B cell (primary cell): ENCODE results near the gene CMC4. TPM values are rescaled to one million over a fixed set of nuclear protein-coding genes. Genes with fewer than 3 reads are reported as not detected.

Experiments
- ATAC-seq: fragments of 200-7000 bp; cut with Tn5 transposase; one replicate; pipeline ENCODE4 v1.10.0; 2021; ENCODE audit warnings: low read depth, mild to moderate bottlenecking, moderate number of reproducible peaks, moderate library complexity
- CTCF ChIA-PET: fragments of 350-600 bp; sonication (Branson Sonifier 250); formaldehyde crosslinking; loops from one replicate; lab custom pipeline; 2021; ENCODE audit warnings: antibody characterized with exemption, inconsistent platforms; lab: Charles Lee
- POLR2A ChIA-PET: fragments of 350-600 bp; sonication (Branson Sonifier 250); formaldehyde crosslinking; loops from one replicate; lab custom pipeline; 2021; ENCODE audit warnings: antibody characterized with exemption; lab: Charles Lee
- DNase-seq: peaks from one replicate; pipeline ENCODE4 v3.0.0; 2013
- H2AFZ ChIP-seq: 2 replicates; pipeline ENCODE4 v1.6.1; 2012; ENCODE audit warnings: mild to moderate bottlenecking, low read depth, low read length; ENCODE audit not compliant: insufficient read depth, poor library complexity, severe bottlenecking
- H3K27ac ChIP-seq, 2 donors: 1 replicate in 1 of 2; 2 replicates in 1 of 2; pipeline ENCODE4 v1.5.1; 2012 to 2013; ENCODE audit warnings: low read length in 2 of 2, mild to moderate bottlenecking in 2 of 2, moderate library complexity in 1 of 2
- H3K27me3 ChIP-seq, 4 experiments: fragments of 200-600 bp in 1 of 4; sonication (generic) in 1 of 4; replicated peaks in 1 of 4; 1 replicate in 2 of 4; 2 replicates in 2 of 4; pipeline versions ENCODE4 v1.6.1 to v1.7.0; 2013 to 2016; ENCODE audit warnings: low read length in 3 of 4, mild to moderate bottlenecking in 2 of 4, mixed read lengths in 1 of 4, moderate library complexity in 1 of 4; ENCODE audit not compliant: insufficient read depth in 4 of 4, control insufficient read depth in 3 of 4; ENCODE audit errors: control extremely low read depth in 1 of 4
- H3K36me3 ChIP-seq, 2 experiments: replicated peaks in 1 of 2; 1 replicate in 1 of 2; 2 replicates in 1 of 2; pipeline versions ENCODE4 v1.6.1 to v1.7.1; 2013; ENCODE audit warnings: low read length in 1 of 2; ENCODE audit not compliant: insufficient read depth in 2 of 2, control insufficient read depth in 1 of 2; ENCODE audit errors: control extremely low read depth in 1 of 2, extremely low read depth in 1 of 2
- H3K4me1 ChIP-seq, 2 donors: fragments of 200-600 bp in 1 of 2; sonication (generic) in 1 of 2; 1 replicate in 1 of 2; 2 replicates in 1 of 2; pipeline versions ENCODE4 v1.5.1 to v1.6.1; 2013 to 2017; ENCODE audit warnings: low read length in 2 of 2; ENCODE audit not compliant: control insufficient read depth in 2 of 2, insufficient read depth in 2 of 2
- H3K4me2 ChIP-seq: replicated peaks from 2 replicates; pipeline ENCODE3; 2012; ENCODE audit warnings: mild to moderate bottlenecking, low read depth, low read length; ENCODE audit not compliant: poor library complexity, severe bottlenecking
- H3K4me3 ChIP-seq, 5 experiments: fragments of 200-600 bp in 1 of 5; sonication (generic) in 1 of 5; 1 replicate in 3 of 5; 2 replicates in 2 of 5; pipeline versions ENCODE4 v1.5.1 to v1.7.0; 2011 to 2016; ENCODE audit warnings: low read length in 4 of 5, mild to moderate bottlenecking in 4 of 5, low read depth in 2 of 5, control low read depth in 1 of 5, moderate library complexity in 1 of 5; ENCODE audit not compliant: insufficient read depth in 1 of 5; ENCODE audit errors: control extremely low read depth in 1 of 5, extremely low read depth in 1 of 5
- H3K79me2 ChIP-seq: fragments of 200-600 bp; sonication (generic); one replicate; pipeline ENCODE4 v1.6.0; 2016; ENCODE audit warnings: low read length; ENCODE audit not compliant: control insufficient read depth, insufficient read depth
- H3K9ac ChIP-seq: fragments of 200-600 bp; sonication (generic); 2 replicates; pipeline ENCODE4 v1.6.1; 2017; ENCODE audit warnings: mild to moderate bottlenecking, low read length, moderate library complexity
- H3K9me3 ChIP-seq, 3 donors: one replicate each; pipeline versions ENCODE4 v1.6.1 to v1.7.1; 2013; ENCODE audit warnings: low read length in 2 of 3; ENCODE audit not compliant: control insufficient read depth in 2 of 3, insufficient read depth in 1 of 3; ENCODE audit errors: control extremely low read depth in 1 of 3
- H4K20me1 ChIP-seq: 2 replicates; pipeline ENCODE4 v1.6.0; 2012; ENCODE audit warnings: mild to moderate bottlenecking, low read length; ENCODE audit not compliant: insufficient read depth, control insufficient read depth, poor library complexity, severe bottlenecking
- H3K27ac Mint-ChIP-seq: one replicate; pipeline ENCODE4 v1.8.0; 2021; ENCODE audit warnings: mixed read lengths
- H3K27me3 Mint-ChIP-seq: one replicate; pipeline ENCODE4 v1.8.0; 2021; ENCODE audit warnings: mixed read lengths
- H3K4me1 Mint-ChIP-seq: one replicate; pipeline ENCODE4 v1.8.0; 2021; ENCODE audit warnings: mixed read lengths
- H3K4me3 Mint-ChIP-seq: one replicate; pipeline ENCODE4 v1.8.0; 2021; ENCODE audit warnings: mixed read lengths
- H3K9me3 Mint-ChIP-seq: one replicate; pipeline ENCODE4 v1.8.0; 2022; ENCODE audit warnings: mixed read lengths; ENCODE audit not compliant: insufficient read depth
- EZH2 ChIP-seq: IDR thresholded peaks from 2 replicates; pipeline ENCODE4 v1.6.1; 2012; ENCODE audit warnings: borderline replicate concordance, low read depth, mild to moderate bottlenecking, moderate library complexity, low read length; ENCODE audit not compliant: insufficient read depth, poor library complexity, severe bottlenecking
- WGBS: methylation state at CpG from one replicate; pipeline ENCODE4 v1.1.5; 2013; ENCODE audit warnings: missing lambda C conversion rate; ENCODE audit not compliant: insufficient coverage; 5-methylcytosine and 5-hydroxymethylcytosine counted together
- intact Hi-C: fragments of 100-400 bp; cut with micrococcal nuclease; formaldehyde crosslinking; loops from one replicate; pipeline ENCODE4 v1.10.0; 2022
- polyA plus RNA-seq: library from polyadenylated mRNA; depleted of rRNA; stranded (reverse); fragments of >200 nt; gene quantifications from 2 replicates; pipeline ENCODE4 v1.2.3, GENCODE V29; 2012
- total RNA-seq, 2 donors: library from RNA; stranded (reverse); fragments of 120-200 nt in 1 of 2; gene quantifications; 1 replicate in 1 of 2; 2 replicates in 1 of 2; pipeline versions ENCODE4 v1.2.3 to v1.2.4, GENCODE V29; 2013 to 2022
- TF ChIP-seq, protein P1 (sequence below): fragments of 200-600 bp; IDR thresholded peaks from one replicate; pipeline ENCODE4 v1.8.0; 2022; ENCODE audit warnings: antibody characterized with exemption, mild to moderate bottlenecking

Gene CMC4
- total and polyA plus RNA-seq, 2 donors (not counting 1 experiment from before 2014, with no cell fraction given), result 6.0 to 10.1 TPM

DNA sequence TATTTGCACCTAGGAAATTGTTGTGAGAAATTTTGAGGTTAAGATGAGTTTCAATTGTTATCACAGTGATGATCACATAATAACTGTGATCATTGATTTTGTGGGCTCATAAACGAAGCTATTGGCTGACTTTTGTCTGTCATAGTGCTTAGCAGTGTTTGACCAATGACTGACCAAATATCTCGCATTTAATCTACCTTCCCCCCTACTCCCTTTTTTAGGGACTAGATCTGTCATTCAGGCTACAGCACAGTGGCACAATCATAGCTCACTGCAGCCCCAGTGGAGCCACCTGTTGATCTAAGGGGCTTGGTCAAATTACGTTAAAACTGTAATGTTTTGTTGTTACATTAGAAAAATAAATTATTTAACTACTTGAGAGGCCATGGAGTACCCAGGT lies 42.8 kb downstream of the CMC4 start:
- H3K4me3 ChIP-seq, result peak overlapping the region in 1 of 5 experiments; percentile 65
- no peak for DNase-seq

DNA sequence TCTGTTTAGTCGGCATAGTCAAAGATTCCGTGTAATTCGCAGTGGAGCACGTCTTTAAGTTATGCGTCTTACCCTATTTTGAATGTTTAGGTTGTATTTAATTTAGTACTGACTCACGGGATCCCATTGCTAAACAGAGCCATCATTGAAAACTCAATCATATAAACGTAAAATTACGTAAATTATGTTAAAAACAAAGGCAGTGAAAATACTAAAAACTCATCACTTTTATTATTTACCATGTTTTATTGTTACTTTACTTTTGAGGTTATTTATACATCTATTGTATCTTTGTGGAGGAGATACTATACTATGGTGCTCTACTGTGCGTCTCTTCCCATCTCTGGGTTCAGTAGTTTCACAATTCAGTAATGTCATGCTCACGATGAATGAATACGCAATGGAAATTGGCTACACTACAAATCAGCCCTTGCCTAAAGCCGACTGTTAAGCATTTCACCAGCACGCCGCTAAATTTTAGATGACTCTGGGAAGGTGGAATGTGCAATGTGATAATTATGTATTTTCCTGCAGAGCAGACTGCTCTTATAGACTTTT lies 43.3 kb downstream of the CMC4 start:
- H3K9me3 ChIP-seq, result no peaks in the 10 kb centered on the region
- peak overlapping the region; percentile 26 for H2AFZ ChIP-seq
- DNase-seq (peak; percentile 23), ATAC-seq (no peak)
- H3K27ac ChIP-seq, result peak overlapping the region; percentile 90 to 94
- peak overlapping the region; percentile 92 for H3K27ac Mint-ChIP-seq
- no CpG with 5 or more reads among the region's 14 CpGs for WGBS
- no peaks in the 10 kb centered on the region for H3K36me3 ChIP-seq
- peaks cover 24% of the 10 kb centered on the region for H3K4me1 Mint-ChIP-seq
- H3K4me3 Mint-ChIP-seq, result peak overlapping the region; percentile 92
- peak overlapping the region; percentile 75 for H3K9ac ChIP-seq
- H4K20me1 ChIP-seq, result no peaks in the 10 kb centered on the region
- H3K27me3 ChIP-seq, result no peaks in the 10 kb centered on the region
- no peaks in the 10 kb centered on the region for H3K27me3 Mint-ChIP-seq
- peak overlapping the region; percentile 68 for H3K4me2 ChIP-seq
- H3K4me1 ChIP-seq, result peaks cover 4 to 8% of the 10 kb centered on the region in 2 donors
- ChIA-PET CTCF (interaction anchor here (1.0 to 1.3 kb wide), 4 partner anchors 31 to 47 kb away, joined by 3 to 6 read pairs (median 4); no protein-coding TSS in a partner anchor), POLR2A (interaction anchor here (1.4 kb wide), 1 partner anchor 43 kb away, joined by 7 read pairs; the partner anchor contains the start of genes BRCC3, CMC4 and MTCP1)
- peak overlapping the region; percentile 65 to 85 (median 70) for H3K4me3 ChIP-seq
- intact Hi-C loops, result loop anchor here (1.0 to 10.0 kb wide), 4 partner anchors 44 to 237 kb away; partner anchors contain the start of genes BRCC3, CMC4, MPP1 and MTCP1
- H3K9me3 Mint-ChIP-seq, result no peaks in the 10 kb centered on the region
- peaks cover 35% of the 10 kb centered on the region for H3K79me2 ChIP-seq
- TF ChIP-seq EZH2, result no peak
- TF ChIP-seq, protein P1, sequence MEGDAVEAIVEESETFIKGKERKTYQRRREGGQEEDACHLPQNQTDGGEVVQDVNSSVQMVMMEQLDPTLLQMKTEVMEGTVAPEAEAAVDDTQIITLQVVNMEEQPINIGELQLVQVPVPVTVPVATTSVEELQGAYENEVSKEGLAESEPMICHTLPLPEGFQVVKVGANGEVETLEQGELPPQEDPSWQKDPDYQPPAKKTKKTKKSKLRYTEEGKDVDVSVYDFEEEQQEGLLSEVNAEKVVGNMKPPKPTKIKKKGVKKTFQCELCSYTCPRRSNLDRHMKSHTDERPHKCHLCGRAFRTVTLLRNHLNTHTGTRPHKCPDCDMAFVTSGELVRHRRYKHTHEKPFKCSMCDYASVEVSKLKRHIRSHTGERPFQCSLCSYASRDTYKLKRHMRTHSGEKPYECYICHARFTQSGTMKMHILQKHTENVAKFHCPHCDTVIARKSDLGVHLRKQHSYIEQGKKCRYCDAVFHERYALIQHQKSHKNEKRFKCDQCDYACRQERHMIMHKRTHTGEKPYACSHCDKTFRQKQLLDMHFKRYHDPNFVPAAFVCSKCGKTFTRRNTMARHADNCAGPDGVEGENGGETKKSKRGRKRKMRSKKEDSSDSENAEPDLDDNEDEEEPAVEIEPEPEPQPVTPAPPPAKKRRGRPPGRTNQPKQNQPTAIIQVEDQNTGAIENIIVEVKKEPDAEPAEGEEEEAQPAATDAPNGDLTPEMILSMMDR, result no peak

More for the DNA sequence above, 42.8 kb downstream of the CMC4 start:
- WGBS, result no CpG with 5 or more reads among the region's 3 CpGs
- H3K27me3 Mint-ChIP-seq, result no peaks in the 10 kb centered on the region
- no peak overlapping the region for H2AFZ ChIP-seq
- H3K4me3 Mint-ChIP-seq, result peak overlapping the region; percentile 64
- H3K79me2 ChIP-seq, result peaks cover 40% of the 10 kb centered on the region
- peak overlapping the region in 1 of 2 donors; percentile 94 for H3K27ac ChIP-seq
- H3K36me3 ChIP-seq, result no peaks in the 10 kb centered on the region
- POLR2A ChIA-PET, result no interaction called here
- H3K9me3 ChIP-seq, result no peaks in the 10 kb centered on the region
- H3K4me1 ChIP-seq, result peaks cover 4 to 8% of the 10 kb centered on the region in 2 donors
- H3K27ac Mint-ChIP-seq, result peak overlapping the region; percentile 68
- intact Hi-C loops, result loop anchor here (5.0 to 10.0 kb wide), 2 partner anchors 189 to 223 kb away; partner anchors contain the start of genes MPP1 and VBP1
- H3K4me2 ChIP-seq, result peak overlapping the region; percentile 68
- CTCF ChIA-PET, result no interaction called here
- H3K9me3 Mint-ChIP-seq, result no peaks in the 10 kb centered on the region
- no peak for ATAC-seq
- H3K4me1 Mint-ChIP-seq, result peaks cover 24% of the 10 kb centered on the region
- TF ChIP-seq EZH2, result no peak
- TF ChIP-seq, protein P1, result no peak
- H4K20me1 ChIP-seq, result no peaks in the 10 kb centered on the region
- H3K27me3 ChIP-seq, result no peaks in the 10 kb centered on the region
- H3K9ac ChIP-seq, result peak overlapping the region; percentile 75
